Stimulated activated CD8-positive, alpha-beta memory T cell treated with anti-CD3 and anti-CD28 coated beads, Interleukin-7, amount 100 ng/mL, for 1 hour (primary cell): ENCODE measurements around the gene STK11.

Experiments
- DNase-seq, 2 donors: peaks; one replicate each; pipeline ENCODE4 v3.0.0-alpha.2; 2020; ENCODE audit warnings: low read depth in 2 of 2

The STK11 gene

GRCh38 chr19:1249990-1250436, 44.4 kb downstream of the STK11 start:
- no peak for DNase-seq

GRCh38 chr19:1250437-1251260, 45.1 kb downstream of the STK11 start:
- no peak for DNase-seq

- no peak for DNase-seq
Observed at GRCh38 chr19:1251330-1252220, 46.0 kb downstream of the STK11 start.

- DNase-seq: no peak
Observed at GRCh38 chr19:1252221-1252820, 46.7 kb downstream of the STK11 start.

- peak in 1 of 2 donors; percentile 51 for DNase-seq
Observed at GRCh38 chr19:1252821-1253513, 47.4 kb downstream of the STK11 start.

- no peak for DNase-seq
Observed at GRCh38 chr19:1253514-1254080, 48.0 kb downstream of the STK11 start.

GRCh38 chr19:1254081-1254527, 48.5 kb downstream of the STK11 start:
- DNase-seq: no peak

- DNase-seq: no peak
Observed at GRCh38 chr19:1254530-1255185, 49.1 kb downstream of the STK11 start.

GRCh38 chr19:1255186-1256161, 49.9 kb downstream of the STK11 start:
- DNase-seq: no peak

GRCh38 chr19:1256646-1257474, 51.3 kb downstream of the STK11 start:
- DNase-seq: no peak

- no peak for DNase-seq
Observed at GRCh38 chr19:1257475-1258162, 52.0 kb downstream of the STK11 start.

GRCh38 chr19:1258163-1258492, 52.5 kb downstream of the STK11 start:
- DNase-seq: no peak

GRCh38 chr19:1258707-1259205, 53.2 kb downstream of the STK11 start:
- no peak for DNase-seq

- DNase-seq: no peak
Observed at GRCh38 chr19:1259206-1259875, 53.8 kb downstream of the STK11 start.

GRCh38 chr19:1259876-1260748, 54.5 kb downstream of the STK11 start:
- DNase-seq: no peak
